Thyroid gland (tissue), 4 donors: ENCODE measurements around the gene OSBPL1A.

Source experiments
- CTCF ChIP-seq, 6 experiments: fragments of 200-600 bp in 3 of 6; fragments of 450-650 bp in 3 of 6; sonication (generic) in 3 of 6; IDR thresholded peaks; one replicate each; pipeline ENCODE4 v1.5.1; 2016 to 2019; ENCODE audit warnings: antibody characterized with exemption in 6 of 6, mild to moderate bottlenecking in 2 of 6, inconsistent platforms in 1 of 6, moderate library complexity in 1 of 6
- POLR2A ChIP-seq, 2 donors: fragments of 450-650 bp; IDR thresholded peaks; one replicate each; pipeline ENCODE4 v1.6.1; 2017; ENCODE audit warnings: antibody characterized with exemption in 2 of 2, mild to moderate bottlenecking in 2 of 2, moderate library complexity in 1 of 2

- no peak for TF ChIP-seq CTCF (IDR thresholded peaks at IDR 0.05)
- no peak for TF ChIP-seq POLR2A (IDR thresholded peaks at IDR 0.05)
Observed at GRCh38 chr18:24413148-24413547, 15.5 kb upstream of the OSBPL1A start.
